ENCODE data around the gene ZDHHC8.

- no peak for TF ChIP-seq CTCF (IDR thresholded peaks at IDR 0.05; ENCODE audit: borderline replicate concordance, extremely low read depth, low read length, poor library complexity, severe bottlenecking)
- TF ChIP-seq EZH2 (IDR thresholded peaks at IDR 0.05; ENCODE audit: borderline replicate concordance, low read depth, low read length, severe bottlenecking) = no peak
Measured at GRCh38 chr22:20088263-20088648, 43.3 kb upstream of the ZDHHC8 start.
